HepG2 (cell line): ENCODE results near the gene NET1. TPM values are rescaled to one million over a fixed set of nuclear protein-coding genes. Genes with fewer than 3 reads are reported as not detected.

Experiments used
- ATAD3A ChIP-seq: sonication (generic); formaldehyde crosslinking; IDR thresholded peaks from 2 replicates; pipeline ENCODE4 v1.4.0; 2020; ENCODE audit warnings: missing genetic modification reagents
- DNMT1 ChIP-seq: sonication (generic); formaldehyde crosslinking; IDR thresholded peaks from 2 replicates; pipeline ENCODE4 v1.5.1; 2020; ENCODE audit warnings: mild to moderate bottlenecking, missing genetic modification reagents
- FIP1L1 ChIP-seq: fragments of 200-400 bp; formaldehyde crosslinking; IDR thresholded peaks from 2 replicates; pipeline ENCODE4 v1.6.1; 2018; ENCODE audit warnings: low read depth, mild to moderate bottlenecking, low read length, moderate library complexity, borderline replicate concordance; ENCODE audit not compliant: insufficient read depth
- FOXO4 ChIP-seq: sonication (generic); formaldehyde crosslinking; conservative IDR thresholded peaks from 2 replicates; pipeline ENCODE4 v1.8.1; 2023; ENCODE audit warnings: missing genetic modification reagents
- GLMP ChIP-seq: sonication (generic); formaldehyde crosslinking; IDR thresholded peaks from 2 replicates; pipeline ENCODE4 v1.9.0; 2021; ENCODE audit warnings: missing genetic modification reagents, mild to moderate bottlenecking, borderline replicate concordance
- GPBP1L1 ChIP-seq: sonication (generic); formaldehyde crosslinking; IDR thresholded peaks from 2 replicates; pipeline ENCODE4 v1.5.0; 2020; ENCODE audit warnings: mild to moderate bottlenecking, missing genetic modification reagents
- SETDB1 ChIP-seq: sonication (generic); formaldehyde crosslinking; IDR thresholded peaks from 2 replicates; pipeline ENCODE4 v1.5.1; 2020; ENCODE audit warnings: missing genetic modification reagents, mild to moderate bottlenecking, borderline replicate concordance
- SNAI1 ChIP-seq: sonication (generic); formaldehyde crosslinking; IDR thresholded peaks from 2 replicates; pipeline ENCODE4 v1.5.0; 2020; ENCODE audit warnings: mild to moderate bottlenecking, missing genetic modification reagents, borderline replicate concordance
- THAP7 ChIP-seq: sonication (generic); formaldehyde crosslinking; IDR thresholded peaks from 2 replicates; pipeline ENCODE4 v1.8.1; 2023; ENCODE audit warnings: mild to moderate bottlenecking, missing genetic modification reagents
- ZBTB20 ChIP-seq: sonication (generic); formaldehyde crosslinking; IDR thresholded peaks from 2 replicates; pipeline ENCODE4 v1.8.1; 2023; ENCODE audit warnings: missing genetic modification reagents, low read depth, mild to moderate bottlenecking, borderline replicate concordance
- ZBTB26 ChIP-seq: IDR thresholded peaks from 2 replicates; pipeline ENCODE4 v1.6.1; 2016; ENCODE audit warnings: missing compliant biosample characterization, missing genetic modification reagents, borderline replicate concordance
- ZBTB46 ChIP-seq: sonication (generic); formaldehyde crosslinking; IDR thresholded peaks from 2 replicates; pipeline ENCODE4 v1.4.0; 2020; ENCODE audit warnings: mild to moderate bottlenecking, missing genetic modification reagents, borderline replicate concordance
- ZFP36 ChIP-seq: fragments of 150-350 bp; IDR thresholded peaks from 2 replicates; pipeline ENCODE4 v1.6.1; 2018; ENCODE audit warnings: borderline replicate concordance, low read length, low read depth; ENCODE audit not compliant: partially characterized antibody
- ZNF207 ChIP-seq: fragments of 450-650 bp; IDR thresholded peaks from 2 replicates; pipeline ENCODE4 v1.6.1; 2016; ENCODE audit warnings: antibody characterized with exemption, borderline replicate concordance
- ZNF30 ChIP-seq: sonication (generic); formaldehyde crosslinking; IDR thresholded peaks from 2 replicates; pipeline ENCODE4 v1.5.0; 2020; ENCODE audit warnings: mild to moderate bottlenecking, missing genetic modification reagents
- ZNF432 ChIP-seq: sonication (generic); formaldehyde crosslinking; IDR thresholded peaks from 2 replicates; pipeline ENCODE4 v1.5.0; 2020; ENCODE audit warnings: missing genetic modification reagents, mild to moderate bottlenecking, borderline replicate concordance
- ZNF550 ChIP-seq: sonication (generic); formaldehyde crosslinking; IDR thresholded peaks from 2 replicates; pipeline ENCODE4 v1.4.0; 2020; ENCODE audit warnings: mild to moderate bottlenecking, missing genetic modification reagents, borderline replicate concordance
- ZNF557 ChIP-seq: sonication (generic); formaldehyde crosslinking; IDR thresholded peaks from 2 replicates; pipeline ENCODE4 v1.4.0; 2020; ENCODE audit warnings: missing genetic modification reagents
- ZNF615 ChIP-seq: sonication (generic); formaldehyde crosslinking; IDR thresholded peaks from 2 replicates; pipeline ENCODE4 v1.5.0; 2020; ENCODE audit warnings: mild to moderate bottlenecking, missing genetic modification reagents, borderline replicate concordance
- ZNF678 ChIP-seq: sonication (generic); formaldehyde crosslinking; IDR thresholded peaks from 2 replicates; pipeline ENCODE4 v1.4.0; 2020; ENCODE audit warnings: mild to moderate bottlenecking, missing genetic modification reagents
- ZSCAN29 ChIP-seq: sonication (generic); formaldehyde crosslinking; conservative IDR thresholded peaks from 2 replicates; pipeline ENCODE4 v1.4.0; 2020; ENCODE audit warnings: mild to moderate bottlenecking, missing genetic modification reagents
- polyA plus RNA-seq, 8 experiments: library from polyadenylated mRNA; depleted of rRNA in 3 of 8; stranded (reverse) in 7 of 8; unstranded in 1 of 8; fragments of >200 nt; fragmentation: Illumina TruSeq in 4 of 8; extraction: Trizol in 4 of 8; gene quantifications; 2 replicates each; pipeline versions ENCODE4 v1.2.1 to v1.2.3, GENCODE V29; 2011 to 2016; ENCODE audit warnings: low read depth in 4 of 8, missing spikeins in 1 of 8, mixed read lengths in 1 of 8; ENCODE audit not compliant: insufficient read depth in 1 of 8
- total RNA-seq, 5 experiments: library from RNA; depleted of rRNA; stranded (reverse); fragments of >200 nt; fragmentation: Illumina TruSeq; extraction: Trizol; gene quantifications; 2 replicates each; pipeline ENCODE4 v1.2.3, GENCODE V29; 2016; ENCODE audit warnings: low read depth in 1 of 5

Gene NET1
- total and polyA plus RNA-seq, 2 of the 13 experiments (the other 11 are each of a cell fraction or from before 2014, with no cell fraction given): 48.1 to 65.8 TPM

- TF ChIP-seq ATAD3A (CRISPR knock-in tag) (no peak), GLMP (CRISPR knock-in tag) (no peak), GPBP1L1 (CRISPR knock-in tag) (no peak), ZNF678 (CRISPR knock-in tag) (no peak), ZSCAN29 (CRISPR knock-in tag) (no peak), ZNF30 (CRISPR knock-in tag) (no peak), ZNF432 (CRISPR knock-in tag) (no peak), ZNF550 (CRISPR knock-in tag) (no peak), ZNF557 (CRISPR knock-in tag) (no peak), ZBTB20 (CRISPR knock-in tag) (no peak), DNMT1 (CRISPR knock-in tag) (no peak), ZBTB46 (CRISPR knock-in tag) (no peak), ZNF615 (CRISPR knock-in tag) (no peak), ZFP36 (no peak), THAP7 (CRISPR knock-in tag) (no peak), FIP1L1 (no peak), SNAI1 (CRISPR knock-in tag) (no peak), SETDB1 (no peak), FOXO4 (CRISPR knock-in tag) (no peak), ZNF207 (no peak), ZBTB26 (CRISPR knock-in tag) (no peak)
Observed at GRCh38 chr10:5493691-5494090, 81.3 kb downstream of the NET1 start (continued).
